ENCODE measurements around the gene SWT1. TPM values are rescaled to one million over a fixed set of nuclear protein-coding genes. Genes with fewer than 3 reads are reported as not detected.

Gene SWT1
- total and polyA plus RNA-seq, 9 of the 15 experiments (the other 6 are each of a cell fraction or from before 2014, with no cell fraction given), result 1.5 to 3.4 (median 2.3) TPM

- no peak for TF ChIP-seq AFF1 (IDR thresholded peaks at IDR 0.05; ENCODE audit: low read depth in 1 of 2, partially characterized antibody in 2 of 2)
- peak; percentile 78; the same call in 1 of the 2 replicates for TF ChIP-seq ARID3A (IDR thresholded peaks at IDR 0.05; ENCODE audit: borderline replicate concordance, low read depth, low read length)
- TF ChIP-seq TCF3 (CRISPR knock-in tag; IDR thresholded peaks at IDR 0.05), result peak; percentile 49
- TF ChIP-seq TARDBP (IDR thresholded peaks at IDR 0.05), result no peak
- TF ChIP-seq ARID1B (IDR thresholded peaks at IDR 0.05), result peak; percentile 82
- no peak for TF ChIP-seq CTBP1 (IDR thresholded peaks at IDR 0.05; ENCODE audit: borderline replicate concordance)
- no peak for TF ChIP-seq CREB3 (tag; conservative IDR thresholded peaks at IDR 0.05; ENCODE audit: low read depth)
- peak; percentile 32; the same call in 1 of the 2 replicates for TF ChIP-seq KLF16 (IDR thresholded peaks at IDR 0.05)
- TF ChIP-seq HNRNPLL (IDR thresholded peaks at IDR 0.05; ENCODE audit: low read depth, low read length, poor library complexity, severe bottlenecking), result no peak
- TF ChIP-seq HNRNPL (IDR thresholded peaks at IDR 0.05; ENCODE audit: low read depth, low read length), result no peak
- no peak for TF ChIP-seq CREBBP (IDR thresholded peaks at IDR 0.05; ENCODE audit: low read depth, low read length)
- TF ChIP-seq ZNF707 (CRISPR knock-in tag; conservative IDR thresholded peaks at IDR 0.05), result no peak
- TF ChIP-seq ZBTB5 (IDR thresholded peaks at IDR 0.05), result no peak
- TF ChIP-seq NFATC3 (IDR thresholded peaks at IDR 0.05), result no peak
- TF ChIP-seq SLC30A9 (CRISPR knock-in tag; IDR thresholded peaks at IDR 0.05), result no peak
- TF ChIP-seq ZNF263 (CRISPR knock-in tag; IDR thresholded peaks at IDR 0.05; ENCODE audit: borderline replicate concordance), result no peak
- TF ChIP-seq CSDE1 (IDR thresholded peaks at IDR 0.05), result no peak
- no peak for TF ChIP-seq HOMEZ (CRISPR knock-in tag; IDR thresholded peaks at IDR 0.05)
- TF ChIP-seq ZNF785 (CRISPR knock-in tag; IDR thresholded peaks at IDR 0.05), result no peak
Observed at GRCh38 chr1:185263780-185264179, 106.8 kb downstream of the SWT1 start (continued).
